T-helper 1 cell treated with Interleukin-12 subunit alpha and Interleukin-12 subunit beta and Interleukin-4 antibody, amounts not matched to agents 30 ng/mL and 1 ng/mL, for 36 hours (primary cell): ENCODE results near the gene FAM227A. TPM values are rescaled to one million over a fixed set of nuclear protein-coding genes. Genes with fewer than 3 reads are reported as not detected.
"Not testable (repeated sequence)": the region's sequence is repeated elsewhere in the genome, so short reads cannot be mapped to it uniquely, and the experiment has no call there.

Experiments
- intact Hi-C: fragments of 100-400 bp; cut with micrococcal nuclease; formaldehyde crosslinking; loops from one replicate; pipeline ENCODE4 v1.15.1; 2024
- total RNA-seq: library from RNA; stranded (reverse); gene quantifications from 2 replicates; pipeline ENCODE4 v1.2.3, GENCODE V29; 2022

FAM227A gene
- total RNA-seq, 1 donor from 2014 or later = 0.39 TPM

- intact Hi-C loops = no loop called here
Observed at GRCh38 chr22:38613588-38613987, 42.6 kb downstream of the FAM227A start.

GRCh38 chr22:38612217-38613006 lies 43.8 kb downstream of the FAM227A start:
- intact Hi-C loops = no loop called here

- intact Hi-C loops = no loop called here
Observed at GRCh38 chr22:38611559-38611958, 44.6 kb downstream of the FAM227A start.

- intact Hi-C loops = no loop called here
Observed at GRCh38 chr22:38610234-38610633, 46.0 kb downstream of the FAM227A start.

GRCh38 chr22:38608992-38609750 lies 47.0 kb downstream of the FAM227A start:
- intact Hi-C loops = no loop called here

GRCh38 chr22:38607680-38608079 lies 48.5 kb downstream of the FAM227A start:
- intact Hi-C loops = no loop called here

- intact Hi-C loops = no loop called here
Observed at GRCh38 chr22:38602166-38602565, 54.0 kb downstream of the FAM227A start.

- intact Hi-C loops = no loop called here
Observed at GRCh38 chr22:38601221-38601764, 54.9 kb downstream of the FAM227A start.

- intact Hi-C loops = no loop called here
Observed at GRCh38 chr22:38599466-38599865, 56.7 kb downstream of the FAM227A start.

GRCh38 chr22:38582923-38583322 lies 73.3 kb downstream of the FAM227A start:
- intact Hi-C loops = not testable (repeated sequence)

GRCh38 chr22:38578505-38578904 lies 77.7 kb downstream of the FAM227A start:
- intact Hi-C loops = no loop called here

- intact Hi-C loops = loop anchor here (1.0 to 5.0 kb wide), 4 partner anchors 185 to 520 kb away; partner anchors contain the start of genes SUN2 and TMEM184B
Observed at GRCh38 chr22:38572065-38572464, 84.1 kb downstream of the FAM227A start.

GRCh38 chr22:38570779-38571364 lies 85.3 kb downstream of the FAM227A start:
- intact Hi-C loops = loop anchor here (1.0 to 5.0 kb wide), 14 partner anchors 39 to 618 kb away; partner anchors contain the start of genes C22orf23, CBY1, CSNK1E and DDX17

- intact Hi-C loops = loop anchor here (1.0 to 5.0 kb wide), 14 partner anchors 38 to 617 kb away; partner anchors contain the start of genes C22orf23, CBY1, CSNK1E and DDX17
Observed at GRCh38 chr22:38569972-38570778, 86.0 kb downstream of the FAM227A start, which contains the start of gene DMC1. Gene DMC1 (minus strand): TSS chr22:38570183. CDS start chr22:38568256, 1,927 bp downstream.

GRCh38 chr22:38569181-38569971 lies 86.8 kb downstream of the FAM227A start:
- intact Hi-C loops = no loop called here

- intact Hi-C loops = no loop called here
Observed at GRCh38 chr22:38567531-38568285, 88.5 kb downstream of the FAM227A start.

- intact Hi-C loops = no loop called here
Observed at GRCh38 chr22:38566726-38567504, 89.3 kb downstream of the FAM227A start.

GRCh38 chr22:38565441-38565840 lies 90.8 kb downstream of the FAM227A start:
- intact Hi-C loops = no loop called here
